Caco-2 (cell line): ENCODE results near the gene MYO9B. TPM values are rescaled to one million over a fixed set of nuclear protein-coding genes. Genes with fewer than 3 reads are reported as not detected.
A peak's percentile ranks its signal among the peaks of the same experiment; 100 is the strongest.

Experiments used
- BruUV-seq: library from RNA; stranded (reverse); fragments of 400-500 nt; replicated peaks from 2 replicates; lab custom pipeline; 2021; lab: Mats Ljungman, UMichigan
- CTCF ChIA-PET: fragments of 300-600 bp; sonication (Branson Sonifier 250); formaldehyde crosslinking; loops from one replicate; lab custom pipeline; 2022; ENCODE audit warnings: antibody characterized with exemption; lab: Charles Lee
- POLR2A ChIA-PET: fragments of 300-600 bp; sonication (Branson Sonifier 250); formaldehyde crosslinking; loops from one replicate; lab custom pipeline; 2022; ENCODE audit warnings: antibody characterized with exemption; lab: Charles Lee
- DNase-seq, 2 experiments: peaks; one replicate each; pipeline versions ENCODE4 v3.0.0 to v3.0.0-alpha.2; 2020 to 2022
- H3K27me3 ChIP-seq: replicated peaks from 2 replicates; pipeline ENCODE4 v1.6.0; 2011; ENCODE audit warnings: low read length; ENCODE audit not compliant: control insufficient read depth, insufficient read depth
- H3K36me3 ChIP-seq: 2 replicates; pipeline ENCODE4 v1.5.1; 2011; ENCODE audit warnings: low read length; ENCODE audit not compliant: control insufficient read depth, insufficient read depth
- H3K4me1 ChIP-seq: fragments of 250-450 bp; sonication (Bioruptor Pico); 2 replicates; pipeline ENCODE4 v1.5.1; 2020; ENCODE audit warnings: mild to moderate bottlenecking
- H3K4me3 ChIP-seq: 2 replicates; pipeline ENCODE4 v1.5.1; 2011; ENCODE audit warnings: low read depth, mild to moderate bottlenecking, control low read depth, low read length
- H3K9me3 ChIP-seq: fragments of 250-450 bp; sonication (Bioruptor Pico); 2 replicates; pipeline ENCODE4 v1.5.1; 2020; ENCODE audit warnings: mild to moderate bottlenecking, moderate library complexity
- H3K27ac Mint-ChIP-seq: one replicate; pipeline ENCODE4 v1.8.0; 2022; ENCODE audit warnings: mixed read lengths; ENCODE audit not compliant: unreplicated experiment
- H3K27me3 Mint-ChIP-seq: one replicate; pipeline ENCODE4 v1.8.0; 2022; ENCODE audit warnings: mixed read lengths; ENCODE audit not compliant: insufficient read depth, unreplicated experiment
- H3K36me3 Mint-ChIP-seq: one replicate; pipeline ENCODE4 v1.8.0; 2022; ENCODE audit warnings: mild to moderate bottlenecking, mixed read lengths; ENCODE audit not compliant: insufficient read depth, unreplicated experiment
- H3K4me1 Mint-ChIP-seq: one replicate; pipeline ENCODE4 v1.8.0; 2022; ENCODE audit warnings: low read depth, mixed read lengths; ENCODE audit not compliant: unreplicated experiment
- H3K4me3 Mint-ChIP-seq: one replicate; pipeline ENCODE4 v1.8.0; 2022; ENCODE audit warnings: mild to moderate bottlenecking, moderate library complexity, mixed read lengths; ENCODE audit not compliant: unreplicated experiment
- H3K9me3 Mint-ChIP-seq: one replicate; pipeline ENCODE4 v1.8.0; 2022; ENCODE audit warnings: mixed read lengths; ENCODE audit not compliant: unreplicated experiment
- CTCF ChIP-seq, 2 experiments: fragments of 200-600 bp in 1 of 2; IDR thresholded peaks; 1 replicate in 1 of 2; 2 replicates in 1 of 2; pipeline versions ENCODE4 v1.5.1 to v1.8.0; 2011 to 2022; ENCODE audit warnings: antibody characterized with exemption in 1 of 2, control low read depth in 1 of 2, inconsistent platforms in 1 of 2, low read depth in 1 of 2, low read length in 1 of 2, mild to moderate bottlenecking in 1 of 2, moderate library complexity in 1 of 2; ENCODE audit not compliant: insufficient read depth in 1 of 2, severe bottlenecking in 1 of 2, unreplicated experiment in 1 of 2
- intact Hi-C: fragments of 100-400 bp; cut with micrococcal nuclease; formaldehyde crosslinking; loops from one replicate; pipeline ENCODE4 v1.10.0; 2022; ENCODE audit not compliant: unreplicated experiment
- total RNA-seq: library from RNA; stranded (reverse); gene quantifications from 2 replicates; pipeline ENCODE4 v1.2.3, GENCODE V29; 2022

Gene MYO9B
- total RNA-seq, 1 experiment from 2014 or later = 47.6 TPM

GRCh38 chr19:17255150-17255621 lies 179.6 kb downstream of the MYO9B start:
- no peak overlapping the region for H3K27ac Mint-ChIP-seq
- ChIA-PET CTCF (interaction anchor here (0.7 to 1.4 kb wide), 4 partner anchors 8 to 205 kb away, joined by 3 to 5 read pairs (median 4); partner anchors contain the start of gene ANKLE1), POLR2A (interaction anchor here (1.4 kb wide), 1 partner anchor 40 kb away, joined by 6 read pairs; no protein-coding TSS in a partner anchor)
- peak in 1 of 2 experiments; percentile 41 for DNase-seq
- no peak overlapping the region for H3K4me3 ChIP-seq
- peaks cover 10% of the 10 kb centered on the region for H3K4me1 ChIP-seq
- H3K27me3 ChIP-seq = no peaks in the 10 kb centered on the region
- no peaks in the 10 kb centered on the region for H3K9me3 Mint-ChIP-seq
- no peak overlapping the region for H3K4me3 Mint-ChIP-seq
- BruUV-seq = no TSS peak
- TF ChIP-seq CTCF (IDR thresholded peaks at IDR 0.05; ENCODE audit: insufficient read depth in 1 of 2, low read depth in 1 of 2, low read length in 1 of 2, severe bottlenecking in 1 of 2, unreplicated experiment in 1 of 2) = no peak
- no peaks in the 10 kb centered on the region for H3K36me3 ChIP-seq
- intact Hi-C loops = no loop called here
- H3K36me3 Mint-ChIP-seq = no peaks in the 10 kb centered on the region
- no peaks in the 10 kb centered on the region for H3K9me3 ChIP-seq
- H3K27me3 Mint-ChIP-seq = no peaks in the 10 kb centered on the region
- no peaks in the 10 kb centered on the region for H3K4me1 Mint-ChIP-seq

DNA sequence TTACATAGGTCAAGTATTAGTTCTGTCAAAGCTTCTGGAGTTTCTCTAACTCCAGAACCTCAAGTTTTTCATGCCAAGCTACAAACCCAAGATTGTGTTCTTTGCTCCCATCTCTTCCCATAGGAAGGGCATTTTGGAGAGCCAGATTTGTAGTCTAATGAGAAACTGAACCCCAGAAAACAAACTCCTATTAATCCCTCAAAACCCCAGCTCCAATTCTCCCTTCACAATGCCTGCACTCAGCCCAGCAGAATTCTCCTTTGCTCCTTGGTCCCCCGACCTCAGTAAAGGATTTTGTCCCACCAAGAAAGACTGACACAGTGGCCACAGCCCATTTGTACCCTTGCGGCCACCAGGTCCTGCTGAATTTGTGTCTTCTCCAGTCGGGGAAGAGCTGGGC lies 180.6 kb downstream of the MYO9B start:
- ChIA-PET POLR2A (interaction anchor here (1.4 kb wide), 1 partner anchor 41 kb away, joined by 6 read pairs; no protein-coding TSS in a partner anchor), CTCF (interaction anchor here (0.5 to 1.4 kb wide), 2 partner anchors 25 to 103 kb away, joined by 4 read pairs; partner anchors contain the start of gene ANKLE1)
- Histone ChIP-seq H3K27me3 (no peaks in the 10 kb centered on the region), H3K9me3 (no peaks in the 10 kb centered on the region), H3K36me3 (no peaks in the 10 kb centered on the region), H3K4me1 (peaks cover 10% of the 10 kb centered on the region), H3K4me3 (no peak overlapping the region)
- intact Hi-C loops = no loop called here
- DNase-seq = no peak
- TF ChIP-seq CTCF (IDR thresholded peaks at IDR 0.05; ENCODE audit: insufficient read depth in 1 of 2, low read depth in 1 of 2, low read length in 1 of 2, severe bottlenecking in 1 of 2, unreplicated experiment in 1 of 2) = no peak
- H3K27ac Mint-ChIP-seq = no peak overlapping the region
- no peaks in the 10 kb centered on the region for H3K9me3 Mint-ChIP-seq
- H3K4me3 Mint-ChIP-seq = no peak overlapping the region
- no peaks in the 10 kb centered on the region for H3K27me3 Mint-ChIP-seq
- no peaks in the 10 kb centered on the region for H3K36me3 Mint-ChIP-seq
- no TSS peak for BruUV-seq
- H3K4me1 Mint-ChIP-seq = peaks cover 7% of the 10 kb centered on the region

DNA sequence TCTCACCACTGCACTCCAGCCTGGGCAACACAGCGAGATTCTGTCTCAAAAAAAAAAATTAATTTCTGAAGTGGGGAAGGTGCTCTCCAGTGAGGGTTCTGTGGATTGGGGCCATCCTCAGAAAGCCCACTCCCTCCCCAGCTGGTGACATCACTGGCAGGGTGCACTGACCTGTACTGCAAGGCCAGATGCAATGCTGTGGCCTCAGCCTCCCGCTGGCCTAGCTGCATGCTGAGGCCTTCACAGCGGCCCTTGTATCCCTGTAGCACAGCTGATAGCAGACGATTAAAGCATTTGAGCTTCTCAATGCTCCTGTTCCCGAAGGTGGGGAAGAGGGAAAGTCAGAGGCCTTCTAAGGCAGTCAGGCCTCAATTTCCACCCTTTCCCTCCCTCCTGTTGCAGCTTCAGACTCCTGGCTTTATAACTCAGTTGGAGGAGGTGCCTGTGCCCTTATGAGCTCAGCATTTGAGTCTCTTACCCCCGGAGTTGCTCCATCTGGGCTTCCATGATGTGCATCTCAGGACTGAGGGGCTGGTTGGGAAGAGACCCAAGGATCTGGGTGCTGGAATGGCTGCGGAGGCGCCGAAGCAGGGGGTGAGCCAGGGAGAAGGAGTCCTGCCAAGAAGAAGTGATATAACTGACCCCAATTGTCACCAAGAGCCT lies 183.7 kb downstream of the MYO9B start:
- intact Hi-C loops = no loop called here
- Mint-ChIP-seq H3K27ac (no peak overlapping the region), H3K4me1 (peaks cover 8% of the 10 kb centered on the region), H3K27me3 (no peaks in the 10 kb centered on the region), H3K4me3 (no peak overlapping the region), H3K36me3 (no peaks in the 10 kb centered on the region), H3K9me3 (no peaks in the 10 kb centered on the region)
- no peaks in the 10 kb centered on the region for H3K36me3 ChIP-seq
- DNase-seq = no peak
- peaks cover 10% of the 10 kb centered on the region for H3K4me1 ChIP-seq
- H3K9me3 ChIP-seq = no peaks in the 10 kb centered on the region
- POLR2A ChIA-PET = interaction anchor here (0.5 kb wide), 1 partner anchor 15 kb away, joined by 3 read pairs; no protein-coding TSS in a partner anchor
- CTCF ChIA-PET = interaction anchor here (1.1 to 1.4 kb wide), 3 partner anchors 9 to 44 kb away, joined by 4 to 6 read pairs (median 4); partner anchors contain the start of gene USE1
- H3K27me3 ChIP-seq = no peaks in the 10 kb centered on the region
- no peak overlapping the region for H3K4me3 ChIP-seq
- TF ChIP-seq CTCF (IDR thresholded peaks at IDR 0.05; ENCODE audit: insufficient read depth in 1 of 2, low read depth in 1 of 2, low read length in 1 of 2, severe bottlenecking in 1 of 2, unreplicated experiment in 1 of 2) = no peak
- BruUV-seq = no TSS peak
